ENCODE results near the gene ERBB4. TPM values are rescaled to one million over a fixed set of nuclear protein-coding genes. Genes with fewer than 3 reads are reported as not detected.

ERBB4 gene
- total RNA-seq, 2 experiments from 2014 or later = not detected

GRCh38 chr2:211836409-211836808 is 702.2 kb downstream of the ERBB4 start:
- POLR2A ChIA-PET = no interaction called here
- no peak for DNase-seq (ENCODE audit: low spot score)
- Histone ChIP-seq H3K4me2 (ENCODE audit: low read length) (no peak overlapping the region), H3K36me3 (ENCODE audit: insufficient read depth, low read length) (no peaks in the 10 kb centered on the region), H4K20me1 (ENCODE audit: insufficient read depth, low read length) (no peaks in the 10 kb centered on the region), H3K9me2 (ENCODE audit: insufficient read depth, low read length) (no peaks in the 10 kb centered on the region), H3K79me2 (ENCODE audit: insufficient read depth, low read depth, low read length) (no peaks in the 10 kb centered on the region), H3K27ac (ENCODE audit: low read depth, low read length, poor library complexity, severe bottlenecking) (no peak overlapping the region), H2AFZ (ENCODE audit: low read length) (no peak overlapping the region), H3K4me1 (ENCODE audit: insufficient read depth, low read length, poor library complexity, severe bottlenecking) (no peaks in the 10 kb centered on the region), H3K4me3 (ENCODE audit: low read depth, low read length, poor library complexity, severe bottlenecking) (no peak overlapping the region), H3K9me3 (ENCODE audit: low read length) (no peaks in the 10 kb centered on the region)
- CTCF ChIA-PET (ENCODE audit: unreplicated experiment) = no interaction called here
- no TSS peak for BruUV-seq (replicated peaks)
- TF ChIP-seq EZH2phosphoT487 (IDR thresholded peaks at IDR 0.05; ENCODE audit: borderline replicate concordance, low read depth, low read length) (no peak), CTCF (conservative IDR thresholded peaks at IDR 0.05; ENCODE audit: low read length) (no peak)
- intact Hi-C loops (cut with micrococcal nuclease; ENCODE audit: unreplicated experiment) = no loop called here

GRCh38 chr2:211835695-211836094 is 702.9 kb downstream of the ERBB4 start:
- H3K4me2 ChIP-seq (ENCODE audit: low read length) = no peak overlapping the region
- no peak overlapping the region for H3K4me3 ChIP-seq (ENCODE audit: low read depth, low read length, poor library complexity, severe bottlenecking)
- H3K27ac ChIP-seq (ENCODE audit: low read depth, low read length, poor library complexity, severe bottlenecking) = no peak overlapping the region
- ChIA-PET POLR2A (no interaction called here), CTCF (ENCODE audit: unreplicated experiment) (no interaction called here)
- intact Hi-C loops (cut with micrococcal nuclease; ENCODE audit: unreplicated experiment) = no loop called here
- BruUV-seq (replicated peaks) = no TSS peak
- H3K9me3 ChIP-seq (ENCODE audit: low read length) = no peaks in the 10 kb centered on the region
- no peaks in the 10 kb centered on the region for H3K36me3 ChIP-seq (ENCODE audit: insufficient read depth, low read length)
- DNase-seq (ENCODE audit: low spot score) = no peak
- no peaks in the 10 kb centered on the region for H3K79me2 ChIP-seq (ENCODE audit: insufficient read depth, low read depth, low read length)
- no peaks in the 10 kb centered on the region for H3K9me2 ChIP-seq (ENCODE audit: insufficient read depth, low read length)
- no peaks in the 10 kb centered on the region for H3K4me1 ChIP-seq (ENCODE audit: insufficient read depth, low read length, poor library complexity, severe bottlenecking)
- no peak for TF ChIP-seq CTCF (conservative IDR thresholded peaks at IDR 0.05; ENCODE audit: low read length)
- H2AFZ ChIP-seq (ENCODE audit: low read length) = no peak overlapping the region
- no peaks in the 10 kb centered on the region for H4K20me1 ChIP-seq (ENCODE audit: insufficient read depth, low read length)

GRCh38 chr2:211833582-211834279 is 704.9 kb downstream of the ERBB4 start:
- H3K9me2 ChIP-seq (ENCODE audit: insufficient read depth, low read length) = no peaks in the 10 kb centered on the region
- H3K27ac ChIP-seq (ENCODE audit: low read depth, low read length, poor library complexity, severe bottlenecking) = no peak overlapping the region
- H4K20me1 ChIP-seq (ENCODE audit: insufficient read depth, low read length) = no peaks in the 10 kb centered on the region
- no peak for DNase-seq (ENCODE audit: low spot score)
- CTCF ChIA-PET (ENCODE audit: unreplicated experiment) = no interaction called here
- TF ChIP-seq EZH2phosphoT487 (IDR thresholded peaks at IDR 0.05; ENCODE audit: borderline replicate concordance, low read depth, low read length) (no peak), CTCF (conservative IDR thresholded peaks at IDR 0.05; ENCODE audit: low read length) (no peak)
- H3K36me3 ChIP-seq (ENCODE audit: insufficient read depth, low read length) = no peaks in the 10 kb centered on the region
- H3K4me2 ChIP-seq (ENCODE audit: low read length) = no peak overlapping the region
- no peaks in the 10 kb centered on the region for H3K79me2 ChIP-seq (ENCODE audit: insufficient read depth, low read depth, low read length)
- POLR2A ChIA-PET = interaction anchor here (0.5 kb wide), 1 partner anchor 37 kb away, joined by 3 read pairs; no protein-coding TSS in a partner anchor
- H3K4me1 ChIP-seq (ENCODE audit: insufficient read depth, low read length, poor library complexity, severe bottlenecking) = no peaks in the 10 kb centered on the region
- H3K4me3 ChIP-seq (ENCODE audit: low read depth, low read length, poor library complexity, severe bottlenecking) = no peak overlapping the region
- no peaks in the 10 kb centered on the region for H3K9me3 ChIP-seq (ENCODE audit: low read length)
- BruUV-seq (replicated peaks) = no TSS peak
- intact Hi-C loops (cut with micrococcal nuclease; ENCODE audit: unreplicated experiment) = no loop called here
- no peak overlapping the region for H2AFZ ChIP-seq (ENCODE audit: low read length)
